HFFc6 (cell line): ENCODE data around the gene PAK3. TPM values are rescaled to one million over a fixed set of nuclear protein-coding genes. Genes with fewer than 3 reads are reported as not detected.

Experiments used
- DNase-seq: peaks from one replicate; pipeline ENCODE4 v3.0.0-alpha.2; 2018
- H3K27ac Mint-ChIP-seq: 2 replicates; pipeline ENCODE4 v1.8.0; 2020; ENCODE audit warnings: mild to moderate bottlenecking, mixed read lengths
- H3K27me3 Mint-ChIP-seq: 2 replicates; pipeline ENCODE4 v1.8.0; 2021; ENCODE audit warnings: mild to moderate bottlenecking, moderate library complexity, mixed read lengths; ENCODE audit not compliant: insufficient read depth
- H3K36me3 Mint-ChIP-seq: 2 replicates; pipeline ENCODE4 v1.8.0; 2021; ENCODE audit warnings: low read depth, mixed read lengths
- H3K4me1 Mint-ChIP-seq: 2 replicates; pipeline ENCODE4 v1.8.0; 2020; ENCODE audit warnings: low read depth, mixed read lengths
- H3K4me3 Mint-ChIP-seq: 2 replicates; pipeline ENCODE4 v1.8.0; 2020; ENCODE audit warnings: mild to moderate bottlenecking, moderate library complexity, mixed read lengths
- H3K9me3 Mint-ChIP-seq: 2 replicates; pipeline ENCODE4 v1.8.0; 2020; ENCODE audit warnings: mild to moderate bottlenecking, mixed read lengths
- CTCF ChIP-seq: fragments of 200-600 bp; sonication (generic); IDR thresholded peaks from 2 replicates; pipeline ENCODE4 v1.5.0; 2021; ENCODE audit warnings: antibody characterized with exemption, mild to moderate bottlenecking
- total RNA-seq, 6 experiments: library from RNA; stranded (reverse); fragmentation: NEBNext Ultra II Directional; extraction: Animal tissue kit (Norgen Biotek cat#: 25700); gene quantifications; 2 replicates in 1 of 6; 3 replicates in 5 of 6; pipeline ENCODE4 v1.2.3, GENCODE V29; 2021

PAK3 gene
- total RNA-seq, 6 experiments from 2014 or later = not detected

GRCh38 chrX:111131572-111131971, 35.6 kb downstream of the PAK3 start:
- Mint-ChIP-seq H3K27ac (no peak overlapping the region), H3K4me1 (no peaks in the 10 kb centered on the region), H3K9me3 (peaks cover 5% of the 10 kb centered on the region), H3K4me3 (no peak overlapping the region), H3K36me3 (no peaks in the 10 kb centered on the region), H3K27me3 (no peaks in the 10 kb centered on the region)
- TF ChIP-seq CTCF = no peak
- no peak for DNase-seq

GRCh38 chrX:111133389-111133788, 37.4 kb downstream of the PAK3 start:
- Mint-ChIP-seq H3K4me3 (no peak overlapping the region), H3K27me3 (no peaks in the 10 kb centered on the region)

GRCh38 chrX:111145878-111146277, 49.9 kb downstream of the PAK3 start:
- H3K4me3 Mint-ChIP-seq = no peak overlapping the region
- no peaks in the 10 kb centered on the region for H3K36me3 Mint-ChIP-seq
- peaks cover 4% of the 10 kb centered on the region; the same call in 1 of the 2 replicates for H3K9me3 Mint-ChIP-seq
- DNase-seq = no peak
- H3K27ac Mint-ChIP-seq = no peak overlapping the region
- H3K4me1 Mint-ChIP-seq = no peaks in the 10 kb centered on the region
- no peak for TF ChIP-seq CTCF
- no peaks in the 10 kb centered on the region; the same call in 1 of the 2 replicates for H3K27me3 Mint-ChIP-seq

More at GRCh38 chrX:111133389-111133788, 37.4 kb downstream of the PAK3 start:
- no peaks in the 10 kb centered on the region for H3K36me3 Mint-ChIP-seq
- peaks cover 5% of the 10 kb centered on the region for H3K9me3 Mint-ChIP-seq
- DNase-seq = no peak
- H3K27ac Mint-ChIP-seq = no peak overlapping the region
- no peak for TF ChIP-seq CTCF
- H3K4me1 Mint-ChIP-seq = no peaks in the 10 kb centered on the region

- no peak overlapping the region for H3K27ac Mint-ChIP-seq
These were observed 55.8 kb downstream of the PAK3 start for GRCh38 chrX:111151764-111152163.

GRCh38 chrX:111159232-111159631, 63.2 kb downstream of the PAK3 start:
- DNase-seq = no peak
- H3K4me3 Mint-ChIP-seq = no peak overlapping the region
- no peaks in the 10 kb centered on the region for H3K36me3 Mint-ChIP-seq
- H3K27ac Mint-ChIP-seq = no peak overlapping the region
- H3K4me1 Mint-ChIP-seq = no peaks in the 10 kb centered on the region
- no peaks in the 10 kb centered on the region for H3K27me3 Mint-ChIP-seq
- peaks cover 15% of the 10 kb centered on the region for H3K9me3 Mint-ChIP-seq
- TF ChIP-seq CTCF = no peak

More at GRCh38 chrX:111151764-111152163, 55.8 kb downstream of the PAK3 start:
- Mint-ChIP-seq H3K4me1 (no peaks in the 10 kb centered on the region), H3K4me3 (no peak overlapping the region), H3K27me3 (no peaks in the 10 kb centered on the region; the same call in 1 of the 2 replicates), H3K9me3 (peaks cover 10% of the 10 kb centered on the region), H3K36me3 (no peaks in the 10 kb centered on the region)
- no peak for DNase-seq
- no peak for TF ChIP-seq CTCF

GRCh38 chrX:111164728-111165127, 68.7 kb downstream of the PAK3 start:
- H3K4me3 Mint-ChIP-seq = no peak overlapping the region
- H3K36me3 Mint-ChIP-seq = no peaks in the 10 kb centered on the region
- no peak for DNase-seq
- H3K9me3 Mint-ChIP-seq = peaks cover 20% of the 10 kb centered on the region
- TF ChIP-seq CTCF = no peak
- no peak overlapping the region for H3K27ac Mint-ChIP-seq
- no peaks in the 10 kb centered on the region for H3K4me1 Mint-ChIP-seq
- no peaks in the 10 kb centered on the region; the same call in 1 of the 2 replicates for H3K27me3 Mint-ChIP-seq
